Testis (tissue), 3 donors: ENCODE data around the gene ABL1. TPM values are rescaled to one million over a fixed set of nuclear protein-coding genes. Genes with fewer than 3 reads are reported as not detected.
A peak's percentile ranks its signal among the peaks of the same experiment; 100 is the strongest.

Source experiments
- DNase-seq: peaks from one replicate; pipeline ENCODE4 v3.0.0-alpha.2; 2019
- H3K27ac ChIP-seq, 2 donors: fragments of 200-600 bp; sonication (generic); one replicate each; pipeline ENCODE4 v1.5.1; 2019
- H3K27me3 ChIP-seq: fragments of 200-600 bp; sonication (generic); one replicate; pipeline ENCODE4 v1.5.1; 2019
- H3K36me3 ChIP-seq: fragments of 200-600 bp; sonication (generic); one replicate; pipeline ENCODE4 v1.5.1; 2017; ENCODE audit warnings: low read depth; ENCODE audit errors: missing control alignments
- H3K4me1 ChIP-seq: fragments of 200-600 bp; sonication (generic); one replicate; pipeline ENCODE4 v1.5.1; 2019
- H3K4me3 ChIP-seq, 2 donors: fragments of 200-600 bp; sonication (generic); one replicate each; pipeline ENCODE4 v1.5.1; 2017 to 2019
- H3K9me3 ChIP-seq: fragments of 200-600 bp; sonication (generic); one replicate; pipeline ENCODE4 v1.5.1; 2017
- POLR2A ChIP-seq: fragments of 450-650 bp; IDR thresholded peaks from one replicate; pipeline ENCODE4 v1.6.1; 2017; ENCODE audit warnings: antibody characterized with exemption, mild to moderate bottlenecking, moderate library complexity
- WGBS, 2 donors: methylation state at CpG; one replicate each; pipeline ENCODE4 v1.1.5; 2018; 5-methylcytosine and 5-hydroxymethylcytosine counted together
- intact Hi-C: fragments of 100-400 bp; cut with DNase I; formaldehyde crosslinking; loops from one replicate; pipeline ENCODE4 v1.15.1; 2023; ENCODE audit warnings: low total_unique reads
- polyA plus RNA-seq: library from polyadenylated mRNA; stranded (reverse); fragments of 350-450 nt; fragmentation: Illumina TruSeq; extraction: RNeasy Lipid Tissue Mini Kit (QIAGEN cat#74804); gene quantifications from one replicate; pipeline ENCODE4 v1.2.3, GENCODE V29; 2014; ENCODE audit warnings: low read depth, low replicate concordance; ENCODE audit not compliant: insufficient read depth
- total RNA-seq, 2 donors: library from RNA; depleted of rRNA; stranded (reverse); fragments of >200 nt; gene quantifications; one replicate each; pipeline ENCODE4 v1.2.3, GENCODE V29; 2016
- TF ChIP-seq, protein P1 (sequence below), 3 experiments: fragments of 450-650 bp in 2 of 3; fragments of 200-600 bp in 1 of 3; sonication (generic) in 1 of 3; IDR thresholded peaks; one replicate each; pipeline ENCODE4 v1.5.1; 2016 to 2019; ENCODE audit warnings: antibody characterized with exemption in 3 of 3, mild to moderate bottlenecking in 2 of 3, moderate library complexity in 1 of 3

Gene ABL1
- total and polyA plus RNA-seq, 3 donors from 2014 or later = 51.0 to 65.9 (median 57.2) TPM

- no peaks in the 10 kb centered on the region for H3K36me3 ChIP-seq
- H3K4me3 ChIP-seq = no peak overlapping the region
- no peaks in the 10 kb centered on the region for H3K9me3 ChIP-seq
- peaks cover 23% of the 10 kb centered on the region for H3K4me1 ChIP-seq
- H3K27me3 ChIP-seq = no peaks in the 10 kb centered on the region
- no peak for DNase-seq
- intact Hi-C loops = no loop called here
- no peak overlapping the region for H3K27ac ChIP-seq
- TF ChIP-seq POLR2A = no peak
- TF ChIP-seq, protein P1, sequence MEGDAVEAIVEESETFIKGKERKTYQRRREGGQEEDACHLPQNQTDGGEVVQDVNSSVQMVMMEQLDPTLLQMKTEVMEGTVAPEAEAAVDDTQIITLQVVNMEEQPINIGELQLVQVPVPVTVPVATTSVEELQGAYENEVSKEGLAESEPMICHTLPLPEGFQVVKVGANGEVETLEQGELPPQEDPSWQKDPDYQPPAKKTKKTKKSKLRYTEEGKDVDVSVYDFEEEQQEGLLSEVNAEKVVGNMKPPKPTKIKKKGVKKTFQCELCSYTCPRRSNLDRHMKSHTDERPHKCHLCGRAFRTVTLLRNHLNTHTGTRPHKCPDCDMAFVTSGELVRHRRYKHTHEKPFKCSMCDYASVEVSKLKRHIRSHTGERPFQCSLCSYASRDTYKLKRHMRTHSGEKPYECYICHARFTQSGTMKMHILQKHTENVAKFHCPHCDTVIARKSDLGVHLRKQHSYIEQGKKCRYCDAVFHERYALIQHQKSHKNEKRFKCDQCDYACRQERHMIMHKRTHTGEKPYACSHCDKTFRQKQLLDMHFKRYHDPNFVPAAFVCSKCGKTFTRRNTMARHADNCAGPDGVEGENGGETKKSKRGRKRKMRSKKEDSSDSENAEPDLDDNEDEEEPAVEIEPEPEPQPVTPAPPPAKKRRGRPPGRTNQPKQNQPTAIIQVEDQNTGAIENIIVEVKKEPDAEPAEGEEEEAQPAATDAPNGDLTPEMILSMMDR (IDR thresholded peaks at IDR 0.05) = no peak
Observed at GRCh38 chr9:130831077-130831476, 4.0 kb upstream of the ABL1 start.

DNA sequence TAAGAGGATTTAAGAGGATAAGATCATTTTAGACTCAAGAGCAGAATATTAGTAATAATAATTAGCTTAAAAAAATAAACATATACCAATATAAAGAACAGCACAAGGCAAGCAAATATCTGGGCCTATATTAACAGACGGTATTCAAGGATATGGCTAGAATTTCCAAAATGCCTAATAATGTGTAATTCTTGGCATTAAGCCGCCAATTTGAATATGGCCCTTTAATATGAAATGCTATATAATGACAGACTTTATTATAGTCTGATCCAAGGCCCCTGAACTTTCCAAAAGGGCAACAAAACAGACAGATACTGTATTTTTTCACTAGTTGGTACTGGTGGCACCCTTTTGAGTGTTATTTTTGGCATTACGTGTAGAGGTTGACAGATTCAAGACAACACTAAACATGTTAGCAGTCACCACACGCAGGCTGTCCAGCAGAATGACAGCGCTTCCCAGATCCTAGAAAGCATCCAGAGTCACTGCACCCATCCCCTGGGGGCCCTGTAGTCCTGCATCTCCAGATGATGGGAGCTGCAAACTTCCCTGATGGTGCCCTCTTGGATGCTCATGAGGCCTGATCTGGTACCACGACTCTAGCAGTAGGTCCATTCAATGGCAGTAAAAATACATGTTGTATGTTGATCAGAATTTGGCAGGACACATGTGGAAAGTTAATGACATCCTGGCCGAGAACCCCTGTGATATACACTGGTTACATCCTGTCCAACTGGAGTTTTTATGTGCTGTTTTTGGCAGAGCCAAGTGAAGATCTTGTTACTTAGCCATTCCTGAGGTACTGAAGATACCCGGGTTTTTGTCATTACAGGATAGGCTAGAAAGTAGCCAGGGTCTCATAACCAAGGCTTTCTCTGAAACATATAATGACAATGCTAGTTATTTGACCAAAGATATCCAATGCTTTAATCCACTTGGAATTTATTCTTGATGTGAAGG is 1.7 kb upstream of the ABL1 start:
- no peak for DNase-seq
- Histone ChIP-seq H3K4me3 (no peak overlapping the region), H3K27me3 (no peaks in the 10 kb centered on the region), H3K27ac (peak overlapping the region in 1 of 2 donors; percentile 91), H3K4me1 (peaks cover 34% of the 10 kb centered on the region), H3K9me3 (no peaks in the 10 kb centered on the region), H3K36me3 (no peaks in the 10 kb centered on the region)
- WGBS, 2 donors = 65 to 77% methylated on average over 8 of the region's 8 CpGs
- TF ChIP-seq, protein P1 (IDR thresholded peaks at IDR 0.05) = no peak
- no peak for TF ChIP-seq POLR2A
- intact Hi-C loops = no loop called here

- 0% methylated on average over 43 to 44 of the region's 44 CpGs for WGBS, 2 donors
- Histone ChIP-seq H3K27ac (peak overlapping the region; percentile 90 to 91), H3K4me3 (peak overlapping the region; percentile 60 to 74), H3K9me3 (no peaks in the 10 kb centered on the region), H3K4me1 (peaks cover 40% of the 10 kb centered on the region), H3K27me3 (no peaks in the 10 kb centered on the region), H3K36me3 (no peaks in the 10 kb centered on the region)
- intact Hi-C loops = no loop called here
- no peak for TF ChIP-seq POLR2A
- TF ChIP-seq, protein P1 (IDR thresholded peaks at IDR 0.05) = no peak
- DNase-seq = peak; percentile 60
Observed at GRCh38 chr9:130835441-130836298, 616 bp downstream of the ABL1 start.

DNA sequence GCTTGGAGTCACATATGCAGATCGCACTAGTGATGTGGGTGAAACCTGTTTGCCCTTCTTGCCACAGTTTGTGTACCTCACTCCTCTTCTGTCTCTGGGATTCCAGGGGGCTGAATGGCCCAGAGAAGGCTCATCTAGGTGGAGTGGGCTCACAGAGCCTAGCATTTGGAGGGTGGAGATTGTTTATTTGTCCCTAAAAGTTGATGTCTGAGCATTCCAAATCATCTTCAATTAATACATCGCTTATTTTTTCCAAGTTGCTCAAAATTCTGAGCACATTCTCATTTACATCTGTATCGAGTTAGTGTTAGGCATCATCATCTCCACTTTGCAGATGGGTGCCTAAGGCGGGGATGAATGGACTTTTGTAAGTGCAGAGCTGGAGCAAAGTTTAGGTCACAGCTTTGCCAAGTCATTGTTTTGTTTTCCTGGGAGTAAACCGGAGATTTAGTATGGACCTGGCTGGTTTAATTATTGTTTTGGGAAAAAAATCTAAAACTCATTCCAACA is 2.0 kb downstream of the ABL1 start:
- WGBS, 2 donors = 19 to 24% methylated on average over 5 of the region's 5 CpGs
- Histone ChIP-seq H3K27me3 (no peaks in the 10 kb centered on the region), H3K4me1 (peaks cover 40% of the 10 kb centered on the region), H3K27ac (peak overlapping the region in 1 of 2 donors; percentile 91), H3K9me3 (no peaks in the 10 kb centered on the region), H3K4me3 (peak overlapping the region in 1 of 2 donors; percentile 7), H3K36me3 (no peaks in the 10 kb centered on the region)
- TF ChIP-seq, protein P1 (IDR thresholded peaks at IDR 0.05) = no peak
- no peak for TF ChIP-seq POLR2A
- DNase-seq = no peak
- intact Hi-C loops = no loop called here
